Muscle of leg (tissue), 11 donors: Measurements from ENCODE around the gene CD200R1L. TPM values are rescaled to one million over a fixed set of nuclear protein-coding genes. Genes with fewer than 3 reads are reported as not detected.
A peak's percentile ranks its signal among the peaks of the same experiment; 100 is the strongest.

ENCODE experiments used
- DNase-seq: peaks from one replicate; pipeline ENCODE4 v3.0.0; 2013
- H3K27ac ChIP-seq: one replicate; pipeline ENCODE4 v1.5.1; 2013; ENCODE audit warnings: mild to moderate bottlenecking, low read length, control low read depth
- H3K27me3 ChIP-seq: one replicate; pipeline ENCODE4 v1.6.1; 2013; ENCODE audit warnings: low read length; ENCODE audit not compliant: control insufficient read depth, insufficient read depth
- H3K36me3 ChIP-seq: one replicate; pipeline ENCODE4 v1.6.1; 2013; ENCODE audit warnings: low read length; ENCODE audit not compliant: control insufficient read depth, insufficient read depth
- H3K4me1 ChIP-seq: one replicate; pipeline ENCODE4 v1.6.1; 2013; ENCODE audit warnings: low read length; ENCODE audit not compliant: control insufficient read depth, insufficient read depth
- H3K4me3 ChIP-seq: one replicate; pipeline ENCODE4 v1.5.1; 2013; ENCODE audit warnings: low read length, control low read depth
- H3K9me3 ChIP-seq: replicated peaks from 2 replicates; pipeline ENCODE4 v1.6.1; 2013; ENCODE audit warnings: low read depth, low read length; ENCODE audit not compliant: control insufficient read depth
- WGBS: methylation state at CpG from one replicate; pipeline ENCODE4 v1.1.5; 2013; ENCODE audit warnings: missing lambda C conversion rate; ENCODE audit not compliant: insufficient coverage; 5-methylcytosine and 5-hydroxymethylcytosine counted together
- polyA plus RNA-seq, 8 donors: library from polyadenylated mRNA; unstranded; fragments of 120-200 nt; gene quantifications; one replicate each; pipeline versions ENCODE4 v1.2.1 to v1.2.3, GENCODE V29; 2013; ENCODE audit warnings: inconsistent platforms in 1 of 8, low replicate concordance in 1 of 8; ENCODE audit not compliant: insufficient read length in 8 of 8, insufficient read depth in 1 of 8
- total RNA-seq: library from RNA; stranded (reverse); fragments of 120-200 nt; gene quantifications from one replicate; pipeline ENCODE4 v1.2.4, GENCODE V29; 2013

CD200R1L gene
- total and polyA plus RNA-seq, 9 donors: not detected

- Histone ChIP-seq H3K27ac (no peak overlapping the region), H3K36me3 (no peaks in the 10 kb centered on the region), H3K4me1 (peaks cover 8% of the 10 kb centered on the region), H3K4me3 (no peak overlapping the region), H3K27me3 (no peaks in the 10 kb centered on the region), H3K9me3 (no peaks in the 10 kb centered on the region)
- DNase-seq: no peak
- WGBS: no CpG with 5 or more reads among the region's 3 CpGs
Measured at GRCh38 chr3:112810561-112810960, 36.1 kb downstream of the CD200R1L start.

- no peak for DNase-seq
- Histone ChIP-seq H3K27ac (no peak overlapping the region), H3K4me1 (peaks cover 8% of the 10 kb centered on the region), H3K9me3 (no peaks in the 10 kb centered on the region), H3K4me3 (no peak overlapping the region), H3K36me3 (no peaks in the 10 kb centered on the region), H3K27me3 (no peaks in the 10 kb centered on the region)
- WGBS: no CpG with 5 or more reads among the region's 2 CpGs
Measured at GRCh38 chr3:112808136-112808535, 38.5 kb downstream of the CD200R1L start.

- Histone ChIP-seq H3K36me3 (no peaks in the 10 kb centered on the region), H3K27ac (no peak overlapping the region), H3K4me3 (no peak overlapping the region), H3K4me1 (peaks cover 8% of the 10 kb centered on the region), H3K9me3 (no peaks in the 10 kb centered on the region), H3K27me3 (no peaks in the 10 kb centered on the region)
- no CpG with 5 or more reads among the region's 4 CpGs for WGBS
- DNase-seq: no peak
Measured at GRCh38 chr3:112807685-112808084, 39.0 kb downstream of the CD200R1L start.

- Histone ChIP-seq H3K4me3 (no peak overlapping the region), H3K27ac (no peak overlapping the region), H3K9me3 (no peaks in the 10 kb centered on the region), H3K36me3 (no peaks in the 10 kb centered on the region), H3K27me3 (no peaks in the 10 kb centered on the region), H3K4me1 (peaks cover 6% of the 10 kb centered on the region)
- 48% methylated on average over 4 of the region's 5 CpGs for WGBS
- no peak for DNase-seq
Measured at GRCh38 chr3:112806903-112807302, 39.8 kb downstream of the CD200R1L start.

GRCh38 chr3:112805126-112805525 is 41.5 kb downstream of the CD200R1L start:
- no peaks in the 10 kb centered on the region for H3K36me3 ChIP-seq
- peak; percentile 52 for DNase-seq
- WGBS: 100% methylated on average over 1 of the region's 5 CpGs
- no peaks in the 10 kb centered on the region for H3K27me3 ChIP-seq
- H3K9me3 ChIP-seq: no peaks in the 10 kb centered on the region
- no peak overlapping the region for H3K27ac ChIP-seq
- H3K4me1 ChIP-seq: no peaks in the 10 kb centered on the region
- no peak overlapping the region for H3K4me3 ChIP-seq

GRCh38 chr3:112804021-112804420 is 42.6 kb downstream of the CD200R1L start:
- no peak for DNase-seq
- Histone ChIP-seq H3K27ac (no peak overlapping the region), H3K9me3 (no peaks in the 10 kb centered on the region), H3K4me1 (no peaks in the 10 kb centered on the region), H3K27me3 (no peaks in the 10 kb centered on the region), H3K36me3 (no peaks in the 10 kb centered on the region), H3K4me3 (no peak overlapping the region)
- no CpG with 5 or more reads among the region's 1 CpG for WGBS

- no CpG with 5 or more reads among the region's 2 CpGs for WGBS
- DNase-seq: peak; percentile 74
- H3K36me3 ChIP-seq: no peaks in the 10 kb centered on the region
Measured at GRCh38 chr3:112803467-112803866, 43.2 kb downstream of the CD200R1L start.

GRCh38 chr3:112802338-112802737 is 44.3 kb downstream of the CD200R1L start:
- Histone ChIP-seq H3K9me3 (no peaks in the 10 kb centered on the region), H3K4me3 (no peak overlapping the region)
- DNase-seq: no peak

More at GRCh38 chr3:112803467-112803866, 43.2 kb downstream of the CD200R1L start:
- H3K4me3 ChIP-seq: no peak overlapping the region
- H3K27ac ChIP-seq: no peak overlapping the region
- no peaks in the 10 kb centered on the region for H3K9me3 ChIP-seq
- H3K4me1 ChIP-seq: no peaks in the 10 kb centered on the region
- no peaks in the 10 kb centered on the region for H3K27me3 ChIP-seq

GRCh38 chr3:112799946-112800345 is 46.7 kb downstream of the CD200R1L start:
- DNase-seq: no peak

More at GRCh38 chr3:112802338-112802737, 44.3 kb downstream of the CD200R1L start:
- no peaks in the 10 kb centered on the region for H3K27me3 ChIP-seq
- no peaks in the 10 kb centered on the region for H3K36me3 ChIP-seq
- no peaks in the 10 kb centered on the region for H3K4me1 ChIP-seq
- no peak overlapping the region for H3K27ac ChIP-seq

GRCh38 chr3:112794622-112795172 is 52.0 kb downstream of the CD200R1L start:
- 68% methylated on average over 3 of the region's 6 CpGs for WGBS
- H3K27ac ChIP-seq: no peak overlapping the region
- DNase-seq: peak; percentile 61
- no peaks in the 10 kb centered on the region for H3K4me1 ChIP-seq
- H3K9me3 ChIP-seq: no peaks in the 10 kb centered on the region
- H3K36me3 ChIP-seq: no peaks in the 10 kb centered on the region
- no peak overlapping the region for H3K4me3 ChIP-seq
- H3K27me3 ChIP-seq: no peaks in the 10 kb centered on the region

More at GRCh38 chr3:112799946-112800345, 46.7 kb downstream of the CD200R1L start:
- H3K9me3 ChIP-seq: no peaks in the 10 kb centered on the region
- H3K4me3 ChIP-seq: no peak overlapping the region
- H3K27ac ChIP-seq: no peak overlapping the region
- H3K4me1 ChIP-seq: no peaks in the 10 kb centered on the region
- no peaks in the 10 kb centered on the region for H3K36me3 ChIP-seq
- H3K27me3 ChIP-seq: no peaks in the 10 kb centered on the region
